ENCODE measurements around the gene ANKMY1. TPM values are rescaled to one million over a fixed set of nuclear protein-coding genes. Genes with fewer than 3 reads are reported as not detected.

Gene ANKMY1
- total RNA-seq, 1 donor from 2014 or later = 28.5 TPM

GRCh38 chr2:240603846-240604245, 46.1 kb upstream of the ANKMY1 start:
- H3K27ac Mint-ChIP-seq (ENCODE audit: unreplicated experiment) = no peak overlapping the region
- DNase-seq (ENCODE audit: extremely low spot score, unreplicated experiment) = no peak
- TF ChIP-seq, protein P1, sequence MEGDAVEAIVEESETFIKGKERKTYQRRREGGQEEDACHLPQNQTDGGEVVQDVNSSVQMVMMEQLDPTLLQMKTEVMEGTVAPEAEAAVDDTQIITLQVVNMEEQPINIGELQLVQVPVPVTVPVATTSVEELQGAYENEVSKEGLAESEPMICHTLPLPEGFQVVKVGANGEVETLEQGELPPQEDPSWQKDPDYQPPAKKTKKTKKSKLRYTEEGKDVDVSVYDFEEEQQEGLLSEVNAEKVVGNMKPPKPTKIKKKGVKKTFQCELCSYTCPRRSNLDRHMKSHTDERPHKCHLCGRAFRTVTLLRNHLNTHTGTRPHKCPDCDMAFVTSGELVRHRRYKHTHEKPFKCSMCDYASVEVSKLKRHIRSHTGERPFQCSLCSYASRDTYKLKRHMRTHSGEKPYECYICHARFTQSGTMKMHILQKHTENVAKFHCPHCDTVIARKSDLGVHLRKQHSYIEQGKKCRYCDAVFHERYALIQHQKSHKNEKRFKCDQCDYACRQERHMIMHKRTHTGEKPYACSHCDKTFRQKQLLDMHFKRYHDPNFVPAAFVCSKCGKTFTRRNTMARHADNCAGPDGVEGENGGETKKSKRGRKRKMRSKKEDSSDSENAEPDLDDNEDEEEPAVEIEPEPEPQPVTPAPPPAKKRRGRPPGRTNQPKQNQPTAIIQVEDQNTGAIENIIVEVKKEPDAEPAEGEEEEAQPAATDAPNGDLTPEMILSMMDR (IDR thresholded peaks at IDR 0.05) = no peak
- no peak overlapping the region for H3K4me3 Mint-ChIP-seq (ENCODE audit: unreplicated experiment)
- peaks cover 5% of the 10 kb centered on the region for H3K4me1 Mint-ChIP-seq (ENCODE audit: unreplicated experiment)
- H3K27me3 Mint-ChIP-seq (ENCODE audit: unreplicated experiment) = no peaks in the 10 kb centered on the region
- no peaks in the 10 kb centered on the region for H3K9me3 Mint-ChIP-seq (ENCODE audit: unreplicated experiment)
- no peaks in the 10 kb centered on the region for H3K36me3 Mint-ChIP-seq (ENCODE audit: unreplicated experiment)

- H3K4me1 Mint-ChIP-seq (ENCODE audit: unreplicated experiment) = peaks cover 5% of the 10 kb centered on the region
- H3K9me3 Mint-ChIP-seq (ENCODE audit: unreplicated experiment) = no peaks in the 10 kb centered on the region
- H3K27me3 Mint-ChIP-seq (ENCODE audit: unreplicated experiment) = no peaks in the 10 kb centered on the region
- TF ChIP-seq, protein P1 (IDR thresholded peaks at IDR 0.05) = no peak
- no peaks in the 10 kb centered on the region for H3K36me3 Mint-ChIP-seq (ENCODE audit: unreplicated experiment)
- no peak for DNase-seq (ENCODE audit: extremely low spot score, unreplicated experiment)
- no peak overlapping the region for H3K27ac Mint-ChIP-seq (ENCODE audit: unreplicated experiment)
- no peak overlapping the region for H3K4me3 Mint-ChIP-seq (ENCODE audit: unreplicated experiment)
Measured at GRCh38 chr2:240603081-240603835, 45.5 kb upstream of the ANKMY1 start.

- Mint-ChIP-seq H3K27ac (ENCODE audit: unreplicated experiment) (no peak overlapping the region), H3K27me3 (ENCODE audit: unreplicated experiment) (no peaks in the 10 kb centered on the region)
- DNase-seq (ENCODE audit: extremely low spot score, unreplicated experiment) = no peak
Measured at GRCh38 chr2:240602266-240603050, 44.7 kb upstream of the ANKMY1 start.

DNA sequence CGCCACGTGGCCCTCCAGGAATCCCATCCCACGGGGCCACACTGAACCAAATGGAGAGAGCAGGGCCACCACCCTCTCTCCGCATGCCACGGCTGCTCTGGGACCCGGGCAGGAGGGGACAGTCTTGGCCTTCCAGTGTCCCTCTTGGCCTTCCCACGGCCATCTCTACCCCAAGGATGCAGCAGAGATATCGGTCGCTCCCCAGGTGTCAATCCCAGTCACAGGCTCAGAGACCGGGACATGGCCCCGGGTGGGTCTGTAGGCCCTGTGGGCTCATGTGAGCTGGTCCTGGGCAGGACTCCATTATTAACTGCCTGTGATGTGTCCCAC, 44.0 kb upstream of the ANKMY1 start:
- TF ChIP-seq, protein P1 (IDR thresholded peaks at IDR 0.05) = no peak
- no peak for DNase-seq (ENCODE audit: extremely low spot score, unreplicated experiment)
- H3K4me3 Mint-ChIP-seq (ENCODE audit: unreplicated experiment) = no peak overlapping the region
- peaks cover 5% of the 10 kb centered on the region for H3K4me1 Mint-ChIP-seq (ENCODE audit: unreplicated experiment)
- H3K9me3 Mint-ChIP-seq (ENCODE audit: unreplicated experiment) = no peaks in the 10 kb centered on the region
- no peak overlapping the region for H3K27ac Mint-ChIP-seq (ENCODE audit: unreplicated experiment)
- no peaks in the 10 kb centered on the region for H3K36me3 Mint-ChIP-seq (ENCODE audit: unreplicated experiment)
- H3K27me3 Mint-ChIP-seq (ENCODE audit: unreplicated experiment) = no peaks in the 10 kb centered on the region

More at GRCh38 chr2:240602266-240603050, 44.7 kb upstream of the ANKMY1 start:
- Mint-ChIP-seq H3K4me3 (ENCODE audit: unreplicated experiment) (no peak overlapping the region), H3K36me3 (ENCODE audit: unreplicated experiment) (no peaks in the 10 kb centered on the region), H3K4me1 (ENCODE audit: unreplicated experiment) (peaks cover 5% of the 10 kb centered on the region), H3K9me3 (ENCODE audit: unreplicated experiment) (no peaks in the 10 kb centered on the region)
- TF ChIP-seq, protein P1 (IDR thresholded peaks at IDR 0.05) = no peak

Measured in osteocyte (in vitro differentiated cells).